IPS-11a (cell line): ENCODE data around the gene TMEM217.

Experiments used
- H3K4me3 ChIP-seq: one replicate; pipeline ENCODE4 v1.5.1; 2013; ENCODE audit warnings: low read depth, low read length, control low read depth

TMEM217 gene

DNA sequence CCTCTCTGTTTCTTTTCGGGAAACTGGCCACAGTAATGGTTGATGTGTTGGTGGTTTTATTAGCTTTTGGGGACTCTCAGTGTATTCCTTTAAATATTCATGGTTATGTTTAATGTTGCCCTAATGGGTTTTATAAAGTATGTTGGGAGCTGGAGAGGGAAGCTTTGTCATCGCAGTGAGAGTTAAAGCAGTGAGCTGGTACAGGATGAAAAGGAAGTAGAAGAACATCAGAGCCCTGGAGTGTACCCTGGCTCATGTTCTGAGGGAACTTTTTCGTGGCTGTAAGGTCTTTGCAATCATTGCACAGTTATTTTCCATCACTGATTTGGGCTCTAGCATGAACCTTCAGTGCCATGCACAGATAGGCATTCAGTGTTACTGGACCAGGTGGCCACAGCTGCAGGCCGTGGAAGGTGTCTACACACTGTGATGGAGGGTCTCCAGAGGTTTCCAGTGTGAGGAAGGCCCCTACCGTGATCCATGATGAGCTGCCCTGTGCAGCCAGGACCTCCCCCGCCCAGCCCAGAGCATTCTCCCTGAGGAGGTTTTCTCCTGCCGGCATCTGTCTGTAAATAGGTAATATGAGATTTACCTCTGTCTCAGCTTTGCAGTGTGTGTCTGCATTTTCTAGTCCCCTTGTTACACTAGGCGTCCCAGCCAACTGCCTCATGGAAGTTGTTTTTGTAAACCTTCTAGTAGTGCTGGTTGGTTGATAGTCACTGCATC is 22.4 kb upstream of the TMEM217 start:
- no peak overlapping the region for H3K4me3 ChIP-seq

DNA sequence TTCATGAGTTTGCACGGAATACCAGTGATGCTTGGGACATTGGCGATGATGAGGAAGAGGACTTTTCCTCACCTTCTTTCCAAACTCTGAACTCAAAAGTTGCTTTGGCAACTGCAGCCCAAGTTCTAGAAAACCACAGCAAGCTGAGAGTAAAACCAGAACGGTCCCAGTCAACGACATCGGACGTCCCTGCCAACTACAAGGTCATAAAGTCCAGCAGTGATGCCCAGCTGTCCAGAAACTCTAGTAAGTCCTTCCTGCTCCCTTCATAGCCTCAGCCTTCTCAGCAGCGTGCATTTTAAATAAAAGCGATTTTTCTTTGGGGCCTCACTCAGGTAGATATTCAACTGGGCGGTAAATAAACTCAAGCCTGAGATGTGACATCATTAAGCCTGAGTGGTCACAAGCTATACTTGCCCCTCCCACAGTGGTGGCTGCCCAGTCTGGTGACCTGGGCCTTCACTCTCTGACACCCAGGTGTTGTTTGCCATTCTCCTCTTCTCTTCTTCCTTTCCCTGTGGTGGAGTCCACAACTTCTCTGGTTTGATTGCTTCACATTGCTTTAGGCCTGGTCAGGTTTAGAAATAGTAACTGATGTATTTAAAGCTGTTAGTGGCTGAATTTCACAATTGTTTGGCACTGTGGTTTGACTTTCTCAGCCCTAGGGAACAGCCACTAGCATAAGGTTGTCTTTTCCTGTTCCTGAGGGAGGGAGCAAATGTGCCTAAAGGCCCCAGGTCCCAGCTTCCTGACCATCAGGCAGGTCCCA is 21.6 kb upstream of the TMEM217 start:
- no peak overlapping the region for H3K4me3 ChIP-seq

DNA sequence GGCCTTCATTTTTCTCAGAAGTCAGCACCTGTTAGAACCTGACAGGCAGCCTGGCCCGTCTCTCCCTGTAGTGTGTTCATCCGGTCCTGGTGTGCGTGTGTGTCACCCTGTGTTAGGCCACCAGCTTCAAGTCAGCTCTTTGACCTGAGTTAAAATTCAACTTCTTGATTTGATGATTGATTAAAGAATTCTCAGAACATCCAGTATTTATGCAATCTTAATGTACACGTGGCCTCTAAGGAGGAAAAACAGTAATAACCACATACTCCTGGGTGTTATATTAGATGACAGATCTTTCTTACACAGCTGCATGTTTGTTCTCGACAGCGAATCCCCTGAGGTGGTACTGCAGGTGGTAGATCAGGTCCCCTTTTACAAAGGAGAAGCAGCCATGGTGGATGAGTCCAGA is 19.1 kb upstream of the TMEM217 start:
- H3K4me3 ChIP-seq: no peak overlapping the region

DNA sequence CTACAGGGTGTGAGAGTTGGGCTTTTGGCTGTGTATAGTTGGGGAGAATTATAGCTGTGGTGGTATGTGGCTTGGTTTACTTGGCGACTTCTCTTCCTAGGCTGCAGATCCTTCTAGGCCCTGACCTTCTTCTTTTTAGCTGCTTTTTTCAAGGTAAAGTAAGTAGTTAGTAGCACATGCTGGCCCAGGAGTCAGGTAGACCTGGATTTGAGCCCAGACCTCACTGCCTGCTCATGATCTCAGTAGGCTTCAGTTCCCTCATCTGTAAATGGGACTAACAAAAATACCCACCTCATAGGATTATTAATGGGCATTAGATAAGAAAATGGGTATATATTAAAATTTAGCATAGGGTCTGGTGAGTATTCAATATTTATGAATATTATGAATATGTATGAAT is 17.4 kb upstream of the TMEM217 start:
- H3K4me3 ChIP-seq: no peak overlapping the region

DNA sequence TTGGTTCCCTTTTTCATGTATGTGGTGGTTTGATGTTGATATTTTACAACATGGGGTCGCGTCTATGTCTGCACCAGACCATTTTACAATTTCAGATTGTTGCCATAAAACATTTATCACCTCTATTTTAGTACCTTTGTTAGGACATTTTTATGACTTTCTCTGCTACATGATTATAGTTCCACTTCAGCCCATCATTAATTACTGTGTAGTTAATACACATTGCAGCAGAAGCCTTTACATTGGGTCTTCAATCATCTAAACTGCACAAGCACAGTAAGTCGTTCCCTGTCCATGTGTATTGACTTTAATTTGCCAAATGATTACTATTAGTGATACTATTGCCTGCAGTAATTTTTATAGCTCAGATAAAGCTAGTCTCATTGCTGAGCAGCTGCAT is 15.7 kb upstream of the TMEM217 start:
- no peak overlapping the region for H3K4me3 ChIP-seq

DNA sequence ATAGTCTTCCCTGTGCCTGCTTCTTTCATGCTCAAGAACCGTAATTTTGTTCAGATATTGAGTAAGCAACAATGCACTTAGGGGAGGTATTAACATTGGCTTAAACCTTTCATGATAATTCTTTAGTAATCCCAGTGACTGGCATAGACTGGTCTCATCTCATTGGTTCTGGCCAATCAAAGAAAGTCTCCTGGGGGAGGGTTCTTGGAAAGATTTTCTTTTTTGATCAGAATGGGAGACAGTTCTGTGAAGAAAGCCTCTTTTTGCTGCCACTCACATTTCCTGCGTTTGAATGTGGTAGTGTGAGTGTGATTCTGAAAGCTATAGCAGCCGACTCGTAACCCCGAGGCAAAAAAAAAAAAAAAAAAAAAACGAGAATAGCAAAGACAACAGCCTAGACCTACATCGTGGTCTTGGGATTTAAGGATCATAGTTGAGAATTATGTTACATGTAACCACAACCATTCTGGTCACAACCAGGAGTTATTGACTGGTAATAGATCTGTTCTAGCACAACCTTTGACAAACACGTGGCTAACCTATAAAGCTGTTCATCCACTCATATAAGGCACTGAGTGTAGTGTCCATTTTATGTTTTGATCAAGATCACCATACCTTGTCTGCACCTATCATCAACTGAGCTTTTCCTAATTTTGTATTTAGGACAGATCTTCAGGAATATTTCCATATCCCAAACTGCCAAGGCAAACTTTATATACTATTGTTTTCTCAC is 15.1 kb upstream of the TMEM217 start:
- no peak overlapping the region for H3K4me3 ChIP-seq

DNA sequence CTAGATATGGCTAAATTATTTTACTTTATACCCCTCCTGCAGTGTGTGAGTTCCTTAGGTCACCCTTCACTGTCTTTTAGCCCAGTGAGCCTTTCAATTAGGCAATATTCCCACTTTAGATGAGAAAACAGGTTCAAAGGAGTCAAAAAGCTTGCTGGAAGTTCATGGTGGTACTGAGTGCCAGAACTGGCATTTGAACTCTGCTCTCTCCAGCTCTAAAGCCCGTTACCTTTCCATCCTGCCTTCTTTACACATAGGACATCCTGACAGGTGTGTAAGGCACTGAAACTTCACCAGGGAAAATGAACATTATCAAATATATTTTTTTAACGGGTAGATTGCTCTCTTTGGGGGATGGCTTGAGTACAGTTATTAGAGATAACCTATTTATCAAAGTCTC is 11.2 kb upstream of the TMEM217 start:
- no peak overlapping the region for H3K4me3 ChIP-seq

DNA sequence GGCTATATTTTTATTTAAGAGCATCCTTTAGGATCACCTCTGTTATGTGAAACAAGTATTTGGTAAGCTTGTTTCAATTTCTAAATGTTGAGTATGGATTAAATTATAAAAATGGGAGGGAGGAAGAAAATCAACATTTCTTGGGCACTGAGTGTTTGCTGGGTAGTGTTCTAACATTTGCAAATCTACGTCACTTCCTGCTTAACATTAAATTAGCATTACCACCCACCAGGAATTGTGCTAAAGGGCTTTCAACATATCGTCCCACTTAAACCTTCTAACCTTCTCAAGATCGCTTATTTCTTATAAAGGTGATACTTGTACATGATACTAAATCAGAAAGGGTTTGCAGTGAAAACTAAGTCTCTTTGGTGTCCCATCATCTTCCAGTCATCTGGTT is 7.9 kb upstream of the TMEM217 start:
- no peak overlapping the region for H3K4me3 ChIP-seq

DNA sequence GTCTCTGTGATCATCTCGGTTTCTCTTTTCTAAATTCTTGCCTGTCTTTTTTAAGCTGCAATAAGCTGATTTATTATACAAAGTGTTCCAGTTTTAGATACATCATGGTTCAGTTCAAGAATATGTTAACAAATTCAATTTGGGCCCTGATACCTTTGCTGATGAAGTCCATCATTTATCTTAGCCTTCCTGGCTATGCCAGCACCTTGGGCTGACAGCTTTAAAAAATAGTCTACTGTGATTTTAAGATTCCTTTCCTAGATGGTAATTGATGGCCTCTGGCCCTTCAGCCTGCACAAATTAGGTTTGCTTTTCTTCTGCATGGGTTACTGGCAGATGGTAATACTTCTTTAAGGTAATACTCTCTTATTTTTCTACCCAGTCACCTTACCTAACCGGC is 7.1 kb upstream of the TMEM217 start:
- no peak overlapping the region for H3K4me3 ChIP-seq

DNA sequence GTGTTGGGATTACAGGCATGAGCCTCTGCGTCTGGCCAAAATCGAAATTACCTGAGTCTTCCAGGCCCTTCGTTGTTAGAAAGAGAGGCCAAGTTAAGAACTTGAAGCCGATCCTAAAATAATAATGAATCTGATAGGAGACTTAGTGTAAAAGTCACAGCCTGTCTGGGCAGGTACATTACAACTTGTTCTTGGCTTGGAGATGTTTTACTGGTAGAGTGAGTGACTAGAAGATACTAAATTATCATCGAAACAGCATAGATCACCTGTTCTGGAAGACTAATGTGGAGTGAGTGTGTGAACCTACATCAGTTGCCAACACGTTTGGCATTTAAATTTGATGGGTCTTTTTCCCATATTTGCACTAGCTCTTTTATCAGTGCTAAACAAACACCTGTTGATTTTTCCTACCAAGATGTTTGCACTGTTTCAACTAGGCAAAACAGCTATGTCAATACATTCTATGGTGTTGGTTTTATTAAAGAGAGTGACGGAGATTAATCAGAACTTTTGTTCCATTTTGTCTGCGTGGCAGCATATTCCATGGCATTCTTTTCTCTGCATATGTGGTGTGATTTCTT is 4.6 kb upstream of the TMEM217 start:
- no peak overlapping the region for H3K4me3 ChIP-seq

DNA sequence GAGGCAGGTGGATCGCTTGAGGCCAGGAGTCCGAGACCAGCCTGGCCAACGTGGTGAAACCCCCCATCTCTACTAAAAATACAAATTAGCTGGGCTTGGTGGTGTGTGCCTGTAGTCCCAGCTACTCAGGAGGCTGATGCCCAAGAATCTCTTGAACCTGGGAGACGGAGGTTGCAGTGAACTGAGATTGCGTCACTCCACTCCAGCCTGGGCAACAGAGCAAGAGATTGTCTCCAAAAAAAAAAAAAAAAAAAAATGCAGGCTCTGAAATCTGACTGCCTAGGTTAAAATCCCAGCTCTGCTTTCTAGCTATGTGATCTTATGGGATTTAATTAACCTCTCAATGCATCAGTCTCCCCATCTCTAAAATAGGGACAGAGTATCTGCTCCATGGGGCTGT is 3.3 kb upstream of the TMEM217 start:
- no peak overlapping the region for H3K4me3 ChIP-seq

DNA sequence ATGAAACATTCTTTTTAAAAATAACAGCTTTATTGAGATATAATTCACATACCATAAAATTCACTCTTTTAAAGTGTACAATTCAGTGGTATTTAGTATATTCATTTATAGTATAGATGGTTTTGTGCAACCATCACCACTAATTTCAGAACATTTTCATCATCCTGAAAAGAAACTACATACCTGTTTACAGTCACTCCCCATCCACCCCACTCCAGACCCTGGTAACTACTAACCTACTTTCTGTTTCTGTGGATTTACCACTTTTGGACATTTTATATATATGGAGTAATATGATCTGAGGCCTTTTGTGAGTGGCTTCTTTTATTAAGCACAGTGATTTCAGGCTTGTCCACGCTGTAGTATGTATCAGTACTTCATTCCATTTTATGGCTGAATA is 2.5 kb upstream of the TMEM217 start:
- H3K4me3 ChIP-seq: no peak overlapping the region

DNA sequence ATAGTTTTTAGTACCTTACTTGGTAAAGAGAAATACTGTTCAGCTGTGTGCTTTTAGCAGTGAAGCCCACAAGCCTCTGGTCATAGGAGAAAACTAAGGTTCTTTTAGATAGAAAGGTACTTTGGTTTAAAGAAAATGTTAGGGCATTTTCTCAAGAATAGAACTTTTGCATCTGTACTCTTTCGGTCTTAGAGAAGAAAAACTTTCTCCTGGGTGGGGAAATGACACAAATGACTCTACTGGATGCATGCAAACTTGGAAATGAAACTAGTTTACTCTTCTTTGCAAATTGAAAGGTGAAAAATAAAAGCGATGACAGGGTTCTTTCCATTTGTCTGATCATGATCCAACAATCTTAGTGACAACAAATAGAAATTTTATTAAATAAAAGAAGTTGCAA is 2.1 kb upstream of the TMEM217 start:
- H3K4me3 ChIP-seq: no peak overlapping the region

DNA sequence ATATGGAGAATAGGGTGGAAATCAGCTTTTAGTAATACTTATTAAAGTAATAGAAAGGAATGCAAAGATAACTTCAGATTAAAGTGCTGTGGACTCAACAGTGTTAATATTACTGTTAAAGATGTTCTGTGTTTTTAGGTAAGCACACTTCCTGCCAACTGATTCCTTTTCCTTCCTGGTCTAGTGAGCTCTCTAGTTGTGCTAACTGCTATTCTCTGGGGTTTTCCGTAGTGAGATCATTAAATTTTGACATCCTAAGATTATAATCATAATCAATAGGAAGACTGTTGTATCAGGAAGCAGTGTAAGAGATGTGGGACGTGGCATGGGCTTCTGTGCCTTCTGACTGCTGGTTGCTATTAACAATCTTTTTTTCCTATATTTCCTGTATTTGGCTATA is 1.2 kb upstream of the TMEM217 start:
- no peak overlapping the region for H3K4me3 ChIP-seq

DNA sequence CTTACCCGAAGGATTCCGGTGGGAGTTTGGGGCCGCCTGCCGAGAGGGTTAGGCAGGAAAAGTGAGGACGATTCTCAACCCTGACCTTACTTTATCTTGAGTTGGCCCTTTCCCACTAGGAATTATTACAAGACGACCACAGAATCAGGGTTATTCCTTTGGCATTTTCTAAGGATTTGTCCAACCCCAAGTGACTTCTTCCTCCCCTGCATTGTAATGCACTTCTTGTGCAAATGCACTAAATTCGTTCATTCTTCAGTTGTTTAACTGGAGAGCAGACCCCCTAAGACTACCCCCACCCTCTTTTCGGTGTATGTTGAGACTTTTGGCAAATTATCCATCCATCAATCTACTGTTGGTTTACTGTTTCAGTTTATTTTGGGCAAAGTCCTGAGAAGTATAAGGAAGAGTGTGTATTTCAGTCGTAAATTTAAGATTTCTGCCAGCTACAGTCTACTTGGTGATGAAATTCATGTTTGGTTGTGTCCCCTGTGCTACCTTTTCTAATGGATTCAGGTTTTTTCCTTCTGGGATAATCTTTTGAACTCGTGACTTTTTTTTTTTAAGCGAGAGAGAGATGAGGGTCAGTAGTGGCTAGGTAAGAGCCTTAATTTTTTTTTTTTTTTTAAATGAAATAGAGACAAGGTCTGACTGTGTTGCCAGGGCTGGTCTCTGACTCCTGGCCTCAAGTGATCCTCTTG is 611 bp upstream of the TMEM217 start:
- peak overlapping the region; percentile 94 for H3K4me3 ChIP-seq

DNA sequence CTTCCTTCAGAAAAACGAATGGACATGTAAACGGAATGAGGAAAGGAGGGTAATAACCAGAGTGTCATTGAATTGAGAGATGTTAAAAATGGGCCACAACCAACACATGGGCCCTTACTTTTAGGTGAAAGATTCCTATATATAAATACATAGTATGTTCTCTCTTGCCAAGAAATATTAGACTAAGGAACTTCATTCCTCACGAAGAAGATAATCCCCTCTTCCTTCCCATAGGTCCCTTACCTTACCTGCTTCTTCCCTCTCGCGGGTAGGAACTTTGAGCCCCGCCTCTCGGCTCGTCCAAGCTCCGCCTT is 667 bp downstream of the TMEM217 start:
- peak overlapping the region; percentile 94 for H3K4me3 ChIP-seq

DNA sequence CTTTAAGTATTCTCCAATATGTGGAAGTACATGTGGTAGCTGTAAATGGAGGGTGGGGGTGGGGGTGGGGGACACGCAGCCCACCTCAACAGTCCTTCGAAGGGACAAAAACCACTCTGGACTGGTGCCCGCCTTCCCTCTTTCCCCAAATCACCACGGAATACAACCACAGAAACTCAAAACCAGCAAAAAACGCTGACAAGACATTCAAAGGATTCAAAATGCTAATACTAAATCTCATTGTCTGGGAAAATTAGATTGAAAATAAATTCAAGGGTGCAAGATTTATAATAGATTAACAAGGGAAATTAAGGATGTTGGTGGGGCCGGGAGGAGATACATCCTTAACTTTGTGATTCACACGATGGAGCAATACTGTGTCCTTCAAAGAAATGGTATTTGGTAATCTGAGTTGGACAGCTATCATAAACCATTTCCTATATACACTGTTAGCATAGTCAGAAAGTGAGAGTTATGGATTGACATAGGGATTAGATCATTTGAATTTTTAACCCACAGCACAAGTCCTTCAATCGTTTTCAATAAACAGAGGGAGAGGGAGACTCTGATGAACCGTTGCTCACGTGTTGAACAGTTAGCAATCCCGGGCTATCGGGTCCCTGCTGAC is 1.1 kb downstream of the TMEM217 start:
- H3K4me3 ChIP-seq: peak overlapping the region; percentile 49

DNA sequence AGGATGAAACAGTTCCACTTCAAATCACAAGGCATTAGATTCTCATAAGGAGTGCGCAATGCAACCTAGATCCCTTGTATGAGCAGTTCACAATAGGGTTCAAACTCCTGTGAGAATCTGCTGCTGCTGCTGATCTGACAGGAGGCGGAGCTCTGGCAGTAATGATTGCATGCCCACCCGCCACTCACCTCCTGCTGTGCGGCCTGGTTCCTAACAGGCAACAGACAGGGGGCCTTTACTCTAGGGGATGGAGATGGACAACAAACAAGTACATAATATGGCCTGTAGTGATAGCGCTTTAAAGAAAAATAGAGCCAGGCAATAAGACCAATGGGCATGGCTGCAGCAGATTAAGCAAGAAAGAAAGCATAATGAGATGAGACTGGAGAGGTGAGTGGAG is 3.1 kb downstream of the TMEM217 start:
- no peak overlapping the region for H3K4me3 ChIP-seq

DNA sequence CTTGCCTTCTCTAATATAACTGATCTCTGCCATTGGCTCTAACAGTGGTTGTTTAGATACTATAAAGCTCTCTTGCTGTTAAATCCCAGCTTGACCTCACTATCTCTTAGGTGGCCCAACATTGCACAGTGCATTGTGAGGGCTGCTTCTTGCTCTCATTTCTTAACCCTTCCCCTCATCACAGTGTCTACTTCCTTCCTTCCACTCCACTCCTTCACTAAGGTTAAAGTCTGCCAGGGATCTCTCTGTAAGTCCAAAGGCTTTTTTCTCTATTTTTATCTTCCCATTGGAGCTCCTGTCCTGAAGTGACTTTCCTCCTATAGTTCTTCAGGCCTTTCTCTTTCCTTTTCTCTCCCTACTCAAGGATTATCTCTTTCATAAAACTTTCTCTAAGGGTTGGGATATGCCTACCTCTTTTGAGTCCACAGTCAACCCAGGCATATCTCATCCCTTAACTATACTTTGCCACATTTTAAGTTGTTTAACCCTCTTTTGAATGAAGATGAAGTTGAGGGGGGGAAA is 4.4 kb downstream of the TMEM217 start:
- no peak overlapping the region for H3K4me3 ChIP-seq

DNA sequence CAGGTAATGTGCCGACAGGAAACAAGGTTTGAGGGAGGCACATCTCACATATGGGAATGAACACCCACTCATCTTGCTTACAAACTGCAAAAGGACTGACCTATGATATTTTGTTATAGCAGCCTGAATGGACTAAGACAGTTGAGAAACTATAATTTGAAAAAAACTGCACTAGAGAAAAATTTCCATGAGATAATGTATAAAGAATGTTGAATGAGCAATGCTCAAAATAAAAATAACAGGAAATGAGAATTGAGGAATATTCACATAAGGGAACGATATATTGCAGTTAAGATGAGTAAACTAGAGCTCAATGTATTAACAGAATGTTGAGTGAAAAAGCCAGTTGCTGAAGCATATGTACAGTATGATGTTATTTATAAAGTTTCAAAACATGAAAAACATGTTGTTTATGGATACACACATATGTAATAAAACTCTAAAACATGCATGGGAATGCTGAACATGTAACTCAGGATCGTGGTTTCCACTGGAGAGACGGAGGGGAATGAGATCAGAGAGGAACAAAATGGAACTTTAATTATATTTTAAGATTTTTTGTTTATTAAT is 6.6 kb downstream of the TMEM217 start:
- H3K4me3 ChIP-seq: no peak overlapping the region
